GM13977 (cell line): ENCODE data around the gene DPRX.

Experiments used
- DNase-seq: peaks from one replicate; pipeline ENCODE4 v3.0.0; 2012; ENCODE audit warnings: low spot score
- CTCF ChIP-seq: IDR thresholded peaks from 2 replicates; pipeline ENCODE4 v1.5.1; 2012; ENCODE audit warnings: mild to moderate bottlenecking, control low read depth; ENCODE audit not compliant: insufficient read depth; ENCODE audit errors: extremely low read depth, missing control alignments
- in situ Hi-C: fragments of 300-500 bp; cut with MboI; formaldehyde crosslinking; loops from one replicate; pipeline ENCODE4 v1.12.0; 2022; ENCODE audit warnings: low sequenced_read_pairs, low pct_unique_long_range_greater_than_20kb, mixed read lengths, inconsistent platforms; ENCODE audit not compliant: unreplicated experiment

The DPRX gene

GRCh38 chr19:53649746-53650593, 18.2 kb downstream of the DPRX start:
- in situ Hi-C loops, result no loop called here
- DNase-seq, result no peak
- no peak for TF ChIP-seq CTCF

GRCh38 chr19:53652476-53652875, 20.7 kb downstream of the DPRX start:
- no peak for TF ChIP-seq CTCF
- DNase-seq, result no peak
- in situ Hi-C loops, result no loop called here

GRCh38 chr19:53655042-53655665, 23.4 kb downstream of the DPRX start:
- in situ Hi-C loops, result no loop called here
- no peak for TF ChIP-seq CTCF
- no peak for DNase-seq

GRCh38 chr19:53657330-53657729, 25.5 kb downstream of the DPRX start:
- in situ Hi-C loops, result no loop called here

GRCh38 chr19:53657778-53658177, 26.0 kb downstream of the DPRX start:
- no peak for TF ChIP-seq CTCF
- in situ Hi-C loops, result no loop called here
- DNase-seq, result no peak

More at GRCh38 chr19:53657330-53657729, 25.5 kb downstream of the DPRX start:
- no peak for TF ChIP-seq CTCF
- no peak for DNase-seq

- no peak for TF ChIP-seq CTCF
- DNase-seq, result no peak
- in situ Hi-C loops, result no loop called here
Observed at GRCh38 chr19:53659292-53659691, 27.5 kb downstream of the DPRX start.
